NCI-H2227 (cell line): ENCODE data around the gene ST3GAL4.
"Not testable (repeated sequence)": the region's sequence is repeated elsewhere in the genome, so short reads cannot be mapped to it uniquely, and the experiment has no call there.

Source experiments
- DNase-seq: peaks from one replicate; lab custom pipeline; 2025; ENCODE audit not compliant: unreplicated experiment; lab: John Stamatoyannopoulos, UW

Gene ST3GAL4

GRCh38 chr11:126345759-126346585 lies 9.5 kb upstream of the ST3GAL4 start:
- DNase-seq: peak; percentile 63

DNA sequence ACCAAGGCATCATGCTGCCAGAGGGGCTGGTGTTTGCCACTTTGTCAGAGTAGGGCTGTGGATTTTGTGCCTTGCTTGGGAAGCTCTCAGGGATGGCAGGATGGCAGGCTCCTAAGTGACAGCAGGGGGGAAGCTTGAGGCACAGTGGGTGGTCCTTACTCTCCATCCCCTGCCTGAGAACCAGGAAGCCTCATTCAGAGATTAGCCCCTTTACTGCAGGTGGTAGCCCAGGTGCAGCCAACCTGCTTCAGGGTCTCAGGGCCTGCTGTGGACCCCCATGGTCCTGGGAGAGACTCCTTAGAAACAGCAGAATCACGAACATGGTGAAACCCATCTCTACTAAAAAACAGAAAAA lies 8.9 kb upstream of the ST3GAL4 start:
- DNase-seq: no peak

GRCh38 chr11:126346946-126347345 lies 8.5 kb upstream of the ST3GAL4 start:
- DNase-seq: not testable (repeated sequence)

- DNase-seq: no peak
Measured at GRCh38 chr11:126347751-126348668, 7.5 kb upstream of the ST3GAL4 start.

- DNase-seq: no peak
Measured at GRCh38 chr11:126348806-126349582, 6.5 kb upstream of the ST3GAL4 start.

GRCh38 chr11:126350836-126351235 lies 4.7 kb upstream of the ST3GAL4 start:
- DNase-seq: no peak

DNA sequence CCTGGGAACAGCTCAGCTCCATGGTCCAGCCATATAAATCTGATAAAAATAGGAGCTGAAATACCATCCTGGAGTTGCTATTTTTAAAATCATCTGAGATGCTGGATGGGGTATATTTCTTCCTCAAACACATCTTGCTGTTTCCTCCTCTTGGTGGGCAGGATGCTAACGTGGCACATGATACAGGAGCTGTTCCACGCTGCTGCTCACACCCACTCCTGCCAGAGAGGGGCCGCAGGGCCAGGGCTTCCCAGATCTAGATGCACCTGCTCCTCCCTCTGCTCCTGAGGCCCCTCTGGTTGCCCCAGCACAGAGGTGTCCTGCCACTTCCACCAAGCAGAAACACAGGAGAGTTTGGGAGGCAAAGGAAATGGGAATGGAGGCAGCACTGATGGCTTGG lies 3.3 kb upstream of the ST3GAL4 start:
- no peak for DNase-seq

DNA sequence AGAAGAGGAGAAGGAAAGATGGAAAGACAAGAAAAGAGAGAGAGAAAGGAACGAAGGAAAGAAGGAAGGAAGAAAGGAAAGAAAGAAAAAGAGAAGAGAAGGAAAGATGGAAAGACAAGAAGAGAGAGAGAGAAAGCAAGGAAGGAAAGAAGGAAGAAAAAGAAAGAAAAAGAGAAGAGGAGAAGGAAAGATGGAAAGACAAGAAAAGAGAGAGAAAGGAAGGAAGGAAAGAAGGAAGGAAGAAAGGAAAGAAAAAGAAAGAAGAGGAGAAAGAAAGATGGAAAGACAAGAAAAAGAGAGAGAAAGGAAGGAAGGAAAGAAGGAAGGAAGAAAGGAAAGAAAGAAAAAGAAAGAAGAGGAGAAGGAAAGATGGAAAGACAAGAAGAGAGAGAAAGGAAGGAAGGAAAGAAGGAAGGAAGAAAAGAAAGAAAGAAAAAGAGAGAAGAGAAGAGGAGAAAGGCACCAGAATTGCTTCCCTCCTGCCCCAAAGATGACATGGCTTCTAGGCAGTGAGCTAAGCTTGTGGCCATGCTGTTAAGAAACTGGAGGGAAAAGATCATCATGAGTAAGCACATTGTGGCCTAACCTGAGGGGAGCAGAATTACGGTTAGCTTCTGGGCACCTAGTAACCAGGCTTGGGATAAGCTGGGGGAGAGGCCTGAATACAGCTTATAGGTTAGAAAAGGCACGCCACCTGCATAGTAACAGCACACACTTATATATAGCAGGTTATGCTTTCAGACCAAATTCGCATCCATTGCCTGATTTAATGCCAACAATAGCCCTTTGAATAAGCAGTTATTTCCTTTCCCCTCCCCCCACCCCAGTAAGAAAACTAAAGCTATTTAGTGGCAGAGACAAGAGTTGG lies 2.3 kb upstream of the ST3GAL4 start:
- no peak for DNase-seq

DNA sequence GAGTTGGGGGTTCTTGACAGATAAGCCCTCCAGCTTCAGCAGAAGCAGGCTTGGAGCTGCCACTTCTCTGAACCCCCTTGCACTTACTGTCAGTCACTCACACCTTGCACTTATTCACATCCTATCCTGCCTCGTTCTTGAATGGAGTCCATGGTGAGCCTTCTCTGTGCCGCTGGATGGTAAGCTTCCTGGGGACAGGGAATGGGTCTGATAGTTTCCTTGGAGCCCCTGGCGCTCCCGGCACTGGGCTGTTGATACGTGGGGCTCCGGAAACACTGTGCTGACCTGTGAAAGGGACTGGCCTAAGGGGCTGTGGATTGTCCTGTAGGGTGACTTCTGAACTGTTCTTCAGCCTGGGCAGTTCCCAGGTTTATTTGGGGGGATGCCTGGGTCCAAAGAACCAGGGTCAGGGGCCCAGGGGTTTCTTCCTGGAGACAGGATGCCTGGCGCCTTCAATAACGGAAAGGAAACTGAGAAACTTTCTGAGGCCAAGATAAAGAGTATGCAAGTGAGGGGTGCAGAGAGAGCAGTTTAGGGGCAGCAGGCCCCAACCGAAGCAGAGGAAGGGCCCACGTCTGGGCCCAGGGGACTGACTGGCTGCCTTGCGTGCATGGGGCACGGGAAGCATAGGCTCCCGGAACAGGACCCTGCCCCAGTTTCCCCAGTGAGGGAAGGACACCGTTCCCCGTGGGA lies 709 bp upstream of the ST3GAL4 start:
- DNase-seq: no peak

DNA sequence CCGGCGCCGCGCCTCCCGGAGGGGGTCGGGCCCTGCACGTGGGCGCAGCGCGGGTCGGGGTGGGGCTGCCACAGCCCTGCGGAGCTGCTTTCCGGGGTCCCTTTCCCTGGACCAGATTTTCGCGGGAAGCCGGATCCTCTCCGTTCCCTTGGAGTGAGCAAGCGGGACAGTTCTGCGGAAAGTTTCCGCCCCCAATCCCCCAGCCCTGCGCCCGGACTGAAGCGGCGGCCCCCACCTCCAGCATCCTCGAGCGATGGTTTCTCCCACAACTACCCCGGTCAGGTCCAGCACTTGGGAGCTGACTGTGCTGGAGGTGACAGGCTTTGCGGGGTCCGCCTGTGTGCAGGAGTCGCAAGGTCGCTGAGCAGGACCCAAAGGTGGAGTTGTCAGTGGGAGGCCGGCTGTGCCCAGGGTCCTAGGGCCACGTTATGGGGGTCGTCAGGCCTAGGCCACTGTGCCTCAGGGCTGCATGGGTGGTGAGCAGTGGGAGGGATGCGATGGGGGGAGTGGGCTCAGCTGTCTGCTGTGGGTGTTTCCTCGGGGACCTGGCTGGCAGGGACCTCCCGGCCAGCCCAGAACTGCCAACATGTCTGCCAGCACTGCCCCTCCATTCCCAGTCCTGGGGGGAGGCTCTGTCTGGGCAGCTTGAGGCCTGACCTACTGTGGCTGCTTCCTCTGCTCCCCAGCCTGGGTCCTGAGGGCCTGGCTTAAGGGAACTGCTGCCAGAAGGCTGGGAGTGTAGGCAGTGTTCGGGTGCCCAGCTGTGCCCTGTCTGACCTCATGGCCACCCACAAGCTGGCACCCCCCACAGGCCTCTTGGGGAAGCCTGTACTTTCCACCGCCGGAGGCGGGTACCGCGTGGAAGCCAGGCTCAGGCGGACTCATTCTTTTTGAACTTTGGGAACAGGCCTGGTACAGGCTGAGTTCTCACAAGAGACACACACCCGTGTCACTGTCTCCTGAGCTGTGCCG lies 726 bp downstream of the ST3GAL4 start:
- DNase-seq: no peak

- DNase-seq: no peak
Measured at GRCh38 chr11:126357055-126357962, 1.8 kb downstream of the ST3GAL4 start.

DNA sequence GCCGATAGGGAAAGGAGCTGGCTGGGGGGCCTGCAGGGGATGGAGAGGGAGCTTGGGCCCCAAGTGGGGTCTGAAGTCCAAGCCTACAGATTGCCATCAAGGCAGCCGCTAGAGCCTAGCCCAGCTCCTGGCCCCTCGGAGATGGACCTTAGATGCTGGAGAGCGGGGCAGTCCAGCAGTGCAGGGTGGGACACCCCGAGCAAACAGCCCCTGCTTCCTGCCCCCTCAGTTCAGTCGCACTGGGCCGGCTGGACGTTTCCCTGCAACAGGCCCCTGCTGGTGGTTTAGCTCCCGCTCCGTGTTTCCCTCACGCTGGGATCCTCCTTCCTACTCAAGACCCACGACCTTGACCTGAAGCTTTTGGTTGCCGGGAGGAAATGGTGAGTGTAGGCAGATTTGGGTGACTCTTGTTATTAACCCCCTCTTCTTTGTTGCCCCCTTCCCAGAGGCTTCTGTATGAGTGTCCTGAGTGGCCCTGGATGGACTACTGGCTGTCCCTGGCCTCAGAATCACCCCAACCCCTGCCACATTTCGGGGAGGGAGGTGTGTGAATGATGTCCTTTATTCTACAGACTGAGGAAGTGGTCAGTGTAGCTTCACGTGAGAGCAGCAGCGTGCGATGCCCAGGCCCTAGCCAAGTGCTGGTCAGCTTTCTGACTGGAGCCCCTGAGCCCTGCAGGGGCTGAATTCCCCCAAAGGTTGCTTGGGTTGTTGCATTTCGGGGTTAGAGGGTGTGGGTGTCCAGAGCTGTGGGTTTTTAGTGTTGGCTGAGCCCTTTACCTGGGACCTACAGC lies 2.7 kb downstream of the ST3GAL4 start:
- no peak for DNase-seq

DNA sequence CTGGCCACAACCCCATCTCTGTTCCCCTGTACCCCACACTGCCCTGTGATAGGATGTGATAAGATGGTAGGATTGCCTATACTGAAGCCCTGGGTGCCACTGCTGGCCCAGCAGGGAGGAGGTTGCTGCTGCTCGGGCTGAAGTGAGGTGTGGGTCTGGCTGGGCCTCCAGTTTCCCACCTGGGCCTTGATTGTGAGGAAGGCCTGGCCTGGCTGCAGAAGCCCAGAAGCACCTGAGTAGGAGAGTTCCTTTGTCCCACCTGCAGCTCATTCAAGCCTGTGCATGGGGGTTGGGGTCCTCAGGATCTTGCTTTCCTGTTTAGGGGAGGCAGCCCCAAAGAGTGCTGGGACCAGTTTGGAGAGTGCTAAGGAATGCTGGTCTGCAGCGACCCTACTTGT lies 3.3 kb downstream of the ST3GAL4 start:
- DNase-seq: no peak

- DNase-seq: peak; percentile 61
Measured at GRCh38 chr11:126359431-126360048, 4.1 kb downstream of the ST3GAL4 start.

DNA sequence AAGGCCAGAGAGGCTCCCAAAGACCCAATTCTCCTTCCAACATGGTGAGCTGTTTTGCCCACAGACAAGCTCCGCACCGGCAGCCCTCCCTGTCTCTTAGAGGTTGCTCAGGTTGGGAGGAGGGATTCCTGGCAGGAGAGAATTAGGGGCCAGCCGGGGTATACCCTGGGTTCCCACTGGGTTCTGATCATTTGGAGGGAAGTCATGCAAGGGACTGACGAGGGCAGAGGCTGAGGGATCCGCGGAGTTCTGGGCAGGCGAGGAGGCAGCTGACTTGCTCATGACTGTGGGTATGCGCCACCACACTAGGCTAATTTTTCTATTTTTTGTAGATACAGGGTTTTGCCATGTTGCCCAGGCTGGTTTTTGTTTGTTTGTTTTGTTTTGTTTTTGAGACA lies 4.6 kb downstream of the ST3GAL4 start:
- no peak for DNase-seq

DNA sequence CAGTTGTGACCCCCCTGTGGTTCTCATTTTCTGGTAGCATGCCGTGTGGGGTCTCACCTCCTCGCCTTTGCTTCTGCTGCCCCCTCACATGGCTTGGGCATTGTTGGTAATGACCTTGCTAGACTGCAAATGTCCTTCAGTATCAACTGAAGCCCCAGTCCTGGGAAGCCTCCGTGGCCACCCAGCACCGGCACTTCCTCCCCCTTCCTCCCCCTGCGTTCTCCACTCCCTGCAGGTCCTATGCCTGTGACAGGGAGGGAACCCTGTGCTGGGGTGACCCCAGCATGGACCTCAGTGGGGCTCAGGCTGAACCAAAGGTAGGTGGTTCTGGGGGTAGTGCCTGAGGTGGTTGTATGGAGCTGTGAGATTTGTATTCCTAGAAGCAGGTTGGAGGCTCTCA lies 5.9 kb downstream of the ST3GAL4 start:
- DNase-seq: no peak
